T-cell (primary cell): ENCODE data around the gene MYO1C. TPM values are rescaled to one million over a fixed set of nuclear protein-coding genes. Genes with fewer than 3 reads are reported as not detected.

Experiments
- ATAC-seq, 4 experiments: fragments of 200-7000 bp in 3 of 4; fragments of 150-1000 bp in 1 of 4; cut with Tn5 transposase; replicated peaks in 1 of 4; 1 replicate in 3 of 4; 2 replicates in 1 of 4; pipeline ENCODE4 v1.10.0; 2021; ENCODE audit warnings: moderate library complexity in 3 of 4, mild to moderate bottlenecking in 2 of 4, moderate number of reproducible peaks in 1 of 4
- CTCF ChIA-PET, 2 donors: fragments of 300-600 bp; sonication (Branson Sonifier 250); formaldehyde crosslinking; loops; one replicate each; lab custom pipeline; 2022; ENCODE audit warnings: antibody characterized with exemption in 2 of 2; lab: Charles Lee
- POLR2A ChIA-PET, 2 donors: fragments of 300-600 bp; sonication (Branson Sonifier 250); formaldehyde crosslinking; loops; one replicate each; lab custom pipeline; 2022; ENCODE audit warnings: antibody characterized with exemption in 2 of 2; lab: Charles Lee
- DNase-seq, 35 experiments: peaks; one replicate each; pipeline versions ENCODE4 v3.0.0 to v3.0.0-alpha.2; 2013 to 2023
- H3K27ac ChIP-seq: one replicate; pipeline ENCODE4 v1.5.1; 2013; ENCODE audit warnings: low read length
- H3K27me3 ChIP-seq, 2 experiments: replicated peaks in 1 of 2; 1 replicate in 1 of 2; 2 replicates in 1 of 2; pipeline versions ENCODE4 v1.6.1 to v1.7.0; 2013; ENCODE audit warnings: low read length in 1 of 2, mixed read lengths in 1 of 2; ENCODE audit not compliant: control insufficient read depth in 2 of 2, insufficient read depth in 2 of 2; ENCODE audit errors: extremely low read depth in 1 of 2
- H3K36me3 ChIP-seq, 2 donors: 1 replicate in 1 of 2; 2 replicates in 1 of 2; pipeline versions ENCODE4 v1.6.1 to v1.7.0; 2013; ENCODE audit warnings: low read length in 1 of 2; ENCODE audit not compliant: control insufficient read depth in 2 of 2, insufficient read depth in 1 of 2; ENCODE audit errors: extremely low read depth in 1 of 2
- H3K4me1 ChIP-seq, 2 experiments: 1 replicate in 1 of 2; 2 replicates in 1 of 2; pipeline versions ENCODE4 v1.6.1 to v1.7.0; 2013; ENCODE audit warnings: low read length in 2 of 2, mixed read lengths in 1 of 2; ENCODE audit not compliant: insufficient read depth in 2 of 2, control insufficient read depth in 1 of 2; ENCODE audit errors: extremely low read depth in 1 of 2
- H3K4me3 ChIP-seq, 2 donors: 1 replicate in 1 of 2; 2 replicates in 1 of 2; pipeline versions ENCODE4 v1.5.1 to v1.7.0; 2013; ENCODE audit warnings: mild to moderate bottlenecking in 2 of 2, low read length in 1 of 2, moderate library complexity in 1 of 2; ENCODE audit not compliant: control insufficient read depth in 1 of 2; ENCODE audit errors: extremely low read depth in 1 of 2
- H3K9me3 ChIP-seq: 2 replicates; pipeline ENCODE4 v1.7.0; 2013
- H3K27ac Mint-ChIP-seq, 2 donors: one replicate each; pipeline ENCODE4 v1.8.0; 2020 to 2021; ENCODE audit warnings: mild to moderate bottlenecking in 2 of 2, mixed read lengths in 2 of 2
- H3K27me3 Mint-ChIP-seq, 2 donors: one replicate each; pipeline ENCODE4 v1.8.0; 2021 to 2022; ENCODE audit warnings: mixed read lengths in 2 of 2
- H3K36me3 Mint-ChIP-seq: one replicate; pipeline ENCODE4 v1.8.0; 2021; ENCODE audit warnings: mixed read lengths
- H3K4me1 Mint-ChIP-seq, 3 donors: one replicate each; pipeline ENCODE4 v1.8.0; 2020 to 2022; ENCODE audit warnings: mixed read lengths in 3 of 3, mild to moderate bottlenecking in 1 of 3
- H3K4me3 Mint-ChIP-seq, 3 donors: one replicate each; pipeline ENCODE4 v1.8.0; 2020 to 2022; ENCODE audit warnings: mild to moderate bottlenecking in 3 of 3, mixed read lengths in 3 of 3, moderate library complexity in 3 of 3
- H3K9me3 Mint-ChIP-seq, 3 donors: one replicate each; pipeline ENCODE4 v1.8.0; 2020 to 2022; ENCODE audit warnings: mixed read lengths in 3 of 3
- WGBS: methylation state at CpG from one replicate; pipeline ENCODE4 v1.1.5; 2013; ENCODE audit warnings: missing lambda C conversion rate; ENCODE audit not compliant: insufficient coverage; 5-methylcytosine and 5-hydroxymethylcytosine counted together
- total RNA-seq, 35 experiments: library from RNA in 6 of 35; stranded (reverse) in 6 of 35; fragments of 120-200 nt in 1 of 35; gene quantifications; one replicate each; pipeline versions ENCODE4 v1.2.1 to v1.2.4 and lab custom pipeline; 2013 to 2026

MYO1C gene
- total RNA-seq, 5 donors from 2014 or later (not counting 1 experiment from before 2014, with no cell fraction given) = 18.0 to 41.5 (median 31.2) TPM

- Histone ChIP-seq H3K4me3 (no peak overlapping the region), H3K4me1 (peaks cover 0 to 2% of the 10 kb centered on the region in 2 experiments), H3K36me3 (peaks cover 18 to 47% of the 10 kb centered on the region in 2 donors), H3K27ac (no peak overlapping the region), H3K9me3 (no peaks in the 10 kb centered on the region), H3K27me3 (no peaks in the 10 kb centered on the region)
- no peaks in the 10 kb centered on the region for H3K9me3 Mint-ChIP-seq
- ChIA-PET CTCF (interaction anchor here in 1 of 2 donors (0.7 kb wide), 1 partner anchor 1183 kb away, joined by 7 read pairs; no protein-coding TSS in a partner anchor), POLR2A (interaction anchor here in 1 of 2 donors (0.7 kb wide), 1 partner anchor 520 kb away, joined by 9 read pairs; no protein-coding TSS in a partner anchor)
- 86% methylated on average over 1 of the region's 3 CpGs for WGBS
- H3K4me1 Mint-ChIP-seq = peaks cover 38 to 47% (median 39%) of the 10 kb centered on the region in 3 donors
- H3K36me3 Mint-ChIP-seq = peaks cover 23% of the 10 kb centered on the region
- ATAC-seq = no peak
- H3K4me3 Mint-ChIP-seq = no peak overlapping the region
- H3K27me3 Mint-ChIP-seq = no peaks in the 10 kb centered on the region
- H3K27ac Mint-ChIP-seq = peak overlapping the region in 1 of 2 donors; percentile 72
- no peak for DNase-seq
Observed at GRCh38 chr17:1435326-1435725, 57.2 kb downstream of the MYO1C start.

- Histone ChIP-seq H3K9me3 (no peaks in the 10 kb centered on the region), H3K27ac (no peak overlapping the region), H3K4me1 (peaks cover 0 to 3% of the 10 kb centered on the region in 2 experiments), H3K4me3 (no peak overlapping the region), H3K27me3 (no peaks in the 10 kb centered on the region), H3K36me3 (peaks cover 18 to 43% of the 10 kb centered on the region in 2 donors)
- H3K4me1 Mint-ChIP-seq = peaks cover 37 to 43% (median 38%) of the 10 kb centered on the region in 3 donors
- CTCF ChIA-PET = no interaction called here
- peaks cover 25% of the 10 kb centered on the region for H3K36me3 Mint-ChIP-seq
- no peaks in the 10 kb centered on the region for H3K27me3 Mint-ChIP-seq
- ATAC-seq (no peak), DNase-seq (no peak)
- no peak overlapping the region for H3K4me3 Mint-ChIP-seq
- H3K9me3 Mint-ChIP-seq = no peaks in the 10 kb centered on the region
- POLR2A ChIA-PET = no interaction called here
- no peak overlapping the region for H3K27ac Mint-ChIP-seq
- WGBS = 100% methylated on average over 1 of the region's 3 CpGs
Observed at GRCh38 chr17:1434150-1434549, 58.3 kb downstream of the MYO1C start.

GRCh38 chr17:1431631-1432104 lies 60.8 kb downstream of the MYO1C start:
- WGBS = 100% methylated on average over 1 of the region's 2 CpGs
- Histone ChIP-seq H3K4me3 (no peak overlapping the region), H3K4me1 (peaks cover 0 to 5% of the 10 kb centered on the region in 2 experiments), H3K9me3 (no peaks in the 10 kb centered on the region), H3K36me3 (peaks cover 18 to 43% of the 10 kb centered on the region in 2 donors), H3K27ac (no peak overlapping the region), H3K27me3 (no peaks in the 10 kb centered on the region)
- Mint-ChIP-seq H3K9me3 (no peaks in the 10 kb centered on the region), H3K4me3 (no peak overlapping the region), H3K27me3 (no peaks in the 10 kb centered on the region), H3K4me1 (peaks cover 25 to 29% (median 26%) of the 10 kb centered on the region in 3 donors), H3K36me3 (peaks cover 24% of the 10 kb centered on the region), H3K27ac (no peak overlapping the region)
- ATAC-seq (no peak), DNase-seq (no peak)
- CTCF ChIA-PET = interaction anchor here in 1 of 2 donors (0.6 kb wide), 1 partner anchor 45 kb away, joined by 3 read pairs; no protein-coding TSS in a partner anchor
- POLR2A ChIA-PET = no interaction called here

- Histone ChIP-seq H3K36me3 (peaks cover 14 to 42% of the 10 kb centered on the region in 2 donors), H3K27ac (no peak overlapping the region), H3K27me3 (no peaks in the 10 kb centered on the region), H3K4me3 (no peak overlapping the region), H3K4me1 (no peaks in the 10 kb centered on the region), H3K9me3 (no peaks in the 10 kb centered on the region)
- DNase-seq (no peak), ATAC-seq (no peak)
- Mint-ChIP-seq H3K27me3 (no peaks in the 10 kb centered on the region), H3K4me1 (peaks cover 2 to 7% (median 2%) of the 10 kb centered on the region in 3 donors), H3K4me3 (no peak overlapping the region), H3K27ac (no peak overlapping the region), H3K36me3 (peaks cover 29% of the 10 kb centered on the region), H3K9me3 (no peaks in the 10 kb centered on the region)
- WGBS = 96% methylated on average over 3 of the region's 10 CpGs
- ChIA-PET CTCF (interaction anchor here in 1 of 2 donors (0.7 to 1.4 kb wide), 4 partner anchors 43 to 313 kb away, joined by 3 to 5 read pairs (median 4); no protein-coding TSS in a partner anchor), POLR2A (no interaction called here)
Observed at GRCh38 chr17:1423456-1424135, 68.9 kb downstream of the MYO1C start.

GRCh38 chr17:1422885-1423284 lies 69.6 kb downstream of the MYO1C start:
- Mint-ChIP-seq H3K36me3 (peaks cover 30% of the 10 kb centered on the region), H3K9me3 (no peaks in the 10 kb centered on the region), H3K27me3 (no peaks in the 10 kb centered on the region), H3K4me3 (no peak overlapping the region), H3K4me1 (peaks cover 2 to 7% (median 2%) of the 10 kb centered on the region in 3 donors), H3K27ac (no peak overlapping the region)
- ATAC-seq = no peak
- Histone ChIP-seq H3K27me3 (no peaks in the 10 kb centered on the region), H3K27ac (no peak overlapping the region), H3K36me3 (peaks cover 14 to 41% of the 10 kb centered on the region in 2 donors), H3K4me1 (no peaks in the 10 kb centered on the region), H3K4me3 (no peak overlapping the region), H3K9me3 (no peaks in the 10 kb centered on the region)
- ChIA-PET POLR2A (no interaction called here), CTCF (interaction anchor here in 1 of 2 donors (0.8 to 1.0 kb wide), 2 partner anchors 42 to 62 kb away, joined by 3 read pairs; no protein-coding TSS in a partner anchor)
- no peak for DNase-seq
- 74% methylated on average over 4 of the region's 7 CpGs for WGBS

GRCh38 chr17:1421470-1421869 lies 71.0 kb downstream of the MYO1C start:
- DNase-seq = no peak
- peaks cover 2 to 7% (median 2%) of the 10 kb centered on the region in 3 donors for H3K4me1 Mint-ChIP-seq

More at GRCh38 chr17:1421470-1421869, 71.0 kb downstream of the MYO1C start:
- H3K27me3 ChIP-seq = no peaks in the 10 kb centered on the region
- CTCF ChIA-PET = no interaction called here
- no peak overlapping the region for H3K4me3 ChIP-seq
- peak overlapping the region in 1 of 2 donors; percentile 19 for H3K27ac Mint-ChIP-seq
- ATAC-seq = no peak
- no peak overlapping the region for H3K27ac ChIP-seq
- H3K4me1 ChIP-seq = no peaks in the 10 kb centered on the region
- WGBS = 97% methylated on average over 8 of the region's 11 CpGs
- peaks cover 14 to 42% of the 10 kb centered on the region in 2 donors for H3K36me3 ChIP-seq
- peaks cover 32% of the 10 kb centered on the region for H3K36me3 Mint-ChIP-seq
- H3K9me3 Mint-ChIP-seq = no peaks in the 10 kb centered on the region
- no peaks in the 10 kb centered on the region for H3K9me3 ChIP-seq
- H3K27me3 Mint-ChIP-seq = no peaks in the 10 kb centered on the region
- H3K4me3 Mint-ChIP-seq = no peak overlapping the region
- POLR2A ChIA-PET = no interaction called here
